ENCODE measurements around the gene NGLY1.

Gene NGLY1

DNA sequence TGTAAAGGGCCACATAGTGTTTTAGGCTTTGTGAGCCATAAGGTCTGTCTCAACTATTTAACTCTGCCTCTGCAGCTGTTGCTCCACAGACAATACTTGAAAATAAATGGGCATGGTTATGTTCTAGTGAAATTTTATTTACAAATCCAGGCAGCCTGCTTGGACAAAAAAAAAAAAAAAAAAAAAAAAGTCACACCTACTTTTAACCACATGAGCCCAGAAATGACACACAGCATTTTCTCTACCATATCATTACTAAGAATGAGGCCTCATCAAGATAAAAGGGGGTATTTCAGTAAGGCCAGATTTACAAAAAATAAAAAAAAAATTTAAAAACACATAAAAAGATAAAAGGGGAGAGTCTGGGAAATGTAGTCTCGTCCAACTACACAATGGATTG is 1.7 kb upstream of the NGLY1 start:
- H3K4me3 ChIP-seq (ENCODE audit: low read depth, low read length) = no peak overlapping the region

- H3K4me3 ChIP-seq (ENCODE audit: low read depth, low read length) = peak overlapping the region; percentile 47
Observed at GRCh38 chr3:25783661-25784512, 644 bp upstream of the NGLY1 start.

DNA sequence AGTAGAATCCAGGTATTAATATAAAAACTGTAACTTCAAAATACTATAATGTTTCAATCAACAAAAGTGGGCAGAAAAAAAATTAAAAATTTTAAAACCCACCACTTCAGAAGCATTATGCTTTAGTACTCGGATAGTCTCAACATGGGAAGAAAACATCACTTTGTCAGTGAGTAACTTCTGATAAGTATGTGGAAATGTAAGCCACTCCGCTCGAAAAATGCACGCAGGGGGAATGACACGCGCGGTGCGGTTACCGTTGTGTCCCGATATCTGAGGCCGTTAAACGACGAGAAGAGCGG is 656 bp downstream of the NGLY1 start:
- H3K4me3 ChIP-seq (ENCODE audit: low read depth, low read length) = peak overlapping the region; percentile 71

DNA sequence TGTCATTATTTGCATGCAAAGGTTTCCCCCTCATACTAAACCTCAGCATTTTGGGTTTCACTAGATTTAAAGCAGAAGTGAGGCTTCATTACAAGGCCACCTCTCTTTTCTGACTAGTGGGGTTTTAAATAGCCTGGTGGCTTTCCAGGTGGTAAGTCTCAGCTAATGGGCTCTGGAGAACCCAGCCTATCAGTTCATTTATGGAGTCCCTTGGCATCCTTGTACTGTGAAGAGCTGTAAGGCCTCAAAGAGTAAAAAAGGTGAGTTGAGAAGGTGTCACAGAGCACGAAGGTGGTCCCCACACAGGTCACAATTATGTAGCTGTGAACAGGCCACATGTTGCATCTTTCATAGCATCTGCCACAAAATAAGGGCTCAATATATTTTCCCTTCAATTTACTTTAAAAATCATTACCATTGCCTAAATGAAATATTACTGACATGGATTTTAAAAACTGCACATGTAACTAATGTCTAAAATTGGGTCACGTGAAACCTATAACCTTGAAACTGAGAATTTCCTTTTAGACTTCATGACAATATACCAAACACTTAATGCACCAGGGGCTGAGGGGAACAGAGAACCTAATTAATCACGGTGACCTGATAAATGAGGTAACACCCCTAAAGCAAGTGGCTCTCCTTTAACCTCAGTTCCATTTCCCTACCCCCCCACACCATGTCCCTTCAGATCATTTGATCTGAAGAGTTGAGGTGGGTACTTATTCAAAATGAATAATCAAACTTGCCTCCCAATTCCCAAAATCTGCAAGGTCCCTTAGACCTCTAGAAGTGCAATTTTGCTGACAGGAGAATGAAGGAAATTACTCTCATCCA is 1.3 kb downstream of the NGLY1 start:
- peak overlapping the region; percentile 71 for H3K4me3 ChIP-seq (ENCODE audit: low read depth, low read length)

GRCh38 chr3:25781145-25781757 is 2.0 kb downstream of the NGLY1 start:
- H3K4me3 ChIP-seq (ENCODE audit: low read depth, low read length) = no peak overlapping the region

- H3K4me3 ChIP-seq (ENCODE audit: low read depth, low read length) = no peak overlapping the region
Observed at GRCh38 chr3:25780618-25781017, 2.6 kb downstream of the NGLY1 start.

GRCh38 chr3:25775936-25776335 is 7.3 kb downstream of the NGLY1 start:
- H3K4me3 ChIP-seq (ENCODE audit: low read depth, low read length) = no peak overlapping the region

DNA sequence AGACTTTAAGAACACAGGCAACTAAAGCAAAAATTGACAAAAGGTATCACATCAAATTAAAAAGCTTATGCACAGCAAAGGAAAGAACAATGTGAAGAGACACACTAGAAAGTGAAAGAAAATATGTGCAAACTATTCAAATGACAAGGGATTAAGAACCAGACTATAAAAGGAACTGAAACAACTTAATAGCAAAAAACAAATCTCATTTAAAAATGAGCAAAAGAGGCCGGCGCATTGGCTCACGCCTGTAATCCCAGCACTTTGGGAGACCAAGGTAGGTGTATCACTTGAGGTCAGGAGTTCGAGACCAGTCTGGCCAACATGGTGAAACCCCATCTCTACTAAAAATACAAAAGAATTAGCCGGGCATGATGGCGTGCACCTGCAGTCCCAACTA is 14.4 kb downstream of the NGLY1 start:
- H3K4me3 ChIP-seq (ENCODE audit: low read depth, low read length) = no peak overlapping the region

GRCh38 chr3:25751725-25752124 is 31.5 kb downstream of the NGLY1 start:
- H3K4me3 ChIP-seq (ENCODE audit: low read depth, low read length) = no peak overlapping the region

- no peak overlapping the region for H3K4me3 ChIP-seq (ENCODE audit: low read depth, low read length)
Observed at GRCh38 chr3:25751048-25751447, 32.2 kb downstream of the NGLY1 start.

- no peak overlapping the region for H3K4me3 ChIP-seq (ENCODE audit: low read depth, low read length)
Observed at GRCh38 chr3:25749031-25749581, 34.1 kb downstream of the NGLY1 start.

DNA sequence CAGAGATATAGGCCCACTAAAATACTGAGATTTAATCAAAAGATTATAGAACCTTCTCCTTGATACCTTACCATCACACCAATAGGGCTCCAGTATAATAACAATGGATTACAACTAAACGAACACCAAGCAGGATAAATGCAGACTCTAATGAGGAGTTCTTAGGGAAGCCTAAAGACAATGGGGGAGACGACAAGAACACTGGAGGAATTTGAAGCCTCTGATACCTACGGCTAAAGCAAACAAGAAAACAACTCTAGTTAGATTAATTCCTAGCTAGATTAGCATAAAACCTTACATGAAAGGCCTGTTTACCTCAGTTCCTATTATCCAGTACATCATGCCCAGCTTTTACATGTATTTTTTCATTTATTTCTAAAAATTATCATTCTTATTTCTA is 35.1 kb downstream of the NGLY1 start:
- H3K4me3 ChIP-seq (ENCODE audit: low read depth, low read length) = no peak overlapping the region

- no peak overlapping the region for H3K4me3 ChIP-seq (ENCODE audit: low read depth, low read length)
Observed at GRCh38 chr3:25747033-25747432, 36.2 kb downstream of the NGLY1 start.

GRCh38 chr3:25744470-25744869 is 38.8 kb downstream of the NGLY1 start:
- no peak overlapping the region for H3K4me3 ChIP-seq (ENCODE audit: low read depth, low read length)

DNA sequence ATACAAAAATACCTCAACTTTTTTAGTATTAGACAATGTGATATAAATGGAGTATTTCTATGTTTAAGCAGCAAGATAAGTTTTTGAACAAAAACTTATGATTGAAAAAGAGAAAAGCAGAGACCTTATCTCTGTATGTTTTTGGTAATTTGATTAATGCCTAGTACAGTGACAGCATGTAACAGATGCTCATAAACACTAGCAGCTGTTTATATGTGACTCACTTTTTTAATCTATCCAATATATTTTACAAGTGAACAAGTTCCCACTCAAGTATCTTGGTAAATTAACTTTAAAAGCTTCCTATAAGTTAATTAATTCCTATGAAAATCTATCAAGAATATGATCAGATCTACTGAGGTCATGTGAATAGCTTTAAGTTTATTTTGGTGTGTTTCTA is 55.1 kb downstream of the NGLY1 start:
- H3K4me3 ChIP-seq (ENCODE audit: low read depth, low read length) = no peak overlapping the region

- no peak overlapping the region for H3K4me3 ChIP-seq (ENCODE audit: low read depth, low read length)
Observed at GRCh38 chr3:25727316-25727715, 55.9 kb downstream of the NGLY1 start.

- no peak overlapping the region for H3K4me3 ChIP-seq (ENCODE audit: low read depth, low read length)
Observed at GRCh38 chr3:25725810-25726209, 57.4 kb downstream of the NGLY1 start.

- no peak overlapping the region for H3K4me3 ChIP-seq (ENCODE audit: low read depth, low read length)
Observed at GRCh38 chr3:25724948-25725645, 58.1 kb downstream of the NGLY1 start.

- no peak overlapping the region for H3K4me3 ChIP-seq (ENCODE audit: low read depth, low read length)
Observed at GRCh38 chr3:25723802-25724201, 59.4 kb downstream of the NGLY1 start.

DNA sequence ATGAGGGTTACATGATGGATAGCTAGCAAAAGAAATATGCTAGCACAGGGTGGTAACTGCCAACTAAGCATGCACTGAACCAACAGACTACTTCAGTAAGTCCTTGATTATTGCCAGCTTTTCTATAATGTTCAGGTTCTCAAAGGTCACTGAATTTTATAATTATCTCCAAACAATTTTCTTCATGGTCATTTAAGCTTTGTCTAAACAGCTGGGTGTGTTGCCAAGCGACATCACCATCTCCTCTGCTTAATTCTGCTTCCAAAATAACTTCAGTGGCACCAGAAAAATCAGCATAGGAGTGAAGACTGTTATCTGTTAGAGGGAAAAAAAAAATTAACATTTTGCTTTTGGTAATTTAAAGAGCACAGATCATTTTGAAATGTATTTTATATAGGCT is 63.9 kb downstream of the NGLY1 start:
- no peak overlapping the region for H3K4me3 ChIP-seq (ENCODE audit: low read depth, low read length)

All from iPS-11a (cell line).